Breast epithelium (tissue), 3 donors: ENCODE measurements around the gene IPO4.

ENCODE experiments used
- CTCF ChIP-seq, 3 donors: fragments of 450-650 bp; IDR thresholded peaks; one replicate each; pipeline ENCODE4 v1.5.1; 2016 to 2017; ENCODE audit warnings: antibody characterized with exemption in 3 of 3, mild to moderate bottlenecking in 3 of 3, moderate library complexity in 3 of 3
- POLR2A ChIP-seq: fragments of 450-650 bp; IDR thresholded peaks from one replicate; pipeline ENCODE4 v1.6.1; 2016; ENCODE audit warnings: antibody characterized with exemption, mild to moderate bottlenecking, moderate library complexity
- POLR2AphosphoS5 ChIP-seq, 3 donors: sonication (generic); formaldehyde crosslinking; IDR thresholded peaks; one replicate each; pipeline ENCODE4 v1.6.1; 2017; ENCODE audit warnings: antibody characterized with exemption in 3 of 3

DNA sequence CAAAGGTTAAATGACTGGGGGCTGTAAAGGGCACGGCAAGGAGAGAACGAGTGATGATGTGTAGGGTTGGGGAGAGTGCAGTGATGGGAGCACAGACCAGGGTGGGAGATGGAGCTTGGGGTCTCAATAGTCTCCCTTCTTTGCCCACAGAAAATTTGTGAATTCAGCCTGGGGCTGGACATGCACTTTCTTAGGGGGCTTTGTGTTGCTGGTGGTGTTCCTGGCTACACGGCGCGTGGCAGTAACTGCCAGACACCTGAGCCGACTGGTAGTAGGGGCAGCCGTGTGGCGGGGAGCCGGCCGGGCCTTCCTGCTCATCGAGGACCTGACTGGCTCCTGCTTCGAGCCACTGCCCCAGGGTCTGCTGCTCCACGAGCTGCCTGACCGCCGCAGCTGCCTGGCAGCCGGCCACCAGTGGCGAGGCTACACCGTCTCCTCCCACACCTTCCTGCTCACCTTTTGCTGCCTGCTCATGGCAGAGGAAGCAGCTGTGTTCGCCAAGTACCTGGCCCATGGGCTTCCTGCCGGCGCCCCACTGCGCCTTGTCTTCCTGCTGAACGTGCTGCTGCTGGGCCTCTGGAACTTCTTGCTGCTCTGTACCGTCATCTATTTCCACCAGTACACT, 56.4 kb downstream of the IPO4 start:
- TF ChIP-seq CTCF (IDR thresholded peaks at IDR 0.05) = no peak
- TF ChIP-seq POLR2AphosphoS5 (IDR thresholded peaks at IDR 0.05) = no peak
- TF ChIP-seq POLR2A = no peak
